Type B pancreatic cell (in vitro differentiated cells): ENCODE measurements around the gene FLNB. TPM values are rescaled to one million over a fixed set of nuclear protein-coding genes. Genes with fewer than 3 reads are reported as not detected.
"Not testable (repeated sequence)": the region's sequence is repeated elsewhere in the genome, so short reads cannot be mapped to it uniquely, and the experiment has no call there.

ENCODE experiments used
- DNase-seq: peaks from one replicate; pipeline ENCODE4 v3.0.0; 2021; ENCODE audit warnings: mixed read lengths; ENCODE audit not compliant: unreplicated experiment; ENCODE audit errors: extremely low spot score
- H3K27ac Mint-ChIP-seq: 2 replicates; pipeline ENCODE4 v1.8.0; 2021; ENCODE audit warnings: mild to moderate bottlenecking, mixed read lengths
- H3K27me3 Mint-ChIP-seq: 2 replicates; pipeline ENCODE4 v1.8.0; 2021; ENCODE audit warnings: mixed read lengths
- H3K36me3 Mint-ChIP-seq: 2 replicates; pipeline ENCODE4 v1.8.0; 2021; ENCODE audit warnings: mixed read lengths
- H3K4me1 Mint-ChIP-seq: one replicate; pipeline ENCODE4 v1.8.0; 2021; ENCODE audit warnings: mixed read lengths; ENCODE audit not compliant: unreplicated experiment
- H3K4me3 Mint-ChIP-seq: 2 replicates; pipeline ENCODE4 v1.8.0; 2021; ENCODE audit warnings: mild to moderate bottlenecking, mixed read lengths
- H3K9me3 Mint-ChIP-seq: 2 replicates; pipeline ENCODE4 v1.8.0; 2021; ENCODE audit warnings: mixed read lengths
- CTCF ChIP-seq: fragments of 200-600 bp; sonication (generic); conservative IDR thresholded peaks from 2 replicates; pipeline ENCODE4 v1.5.0; 2021; ENCODE audit warnings: antibody characterized with exemption, mild to moderate bottlenecking
- total RNA-seq: library from RNA; stranded (reverse); gene quantifications from 2 replicates; pipeline ENCODE4 v1.2.1, GENCODE V29; 2021; ENCODE audit warnings: low replicate concordance

FLNB gene
- total RNA-seq, 1 donor from 2014 or later, result 204 TPM

GRCh38 chr3:58049143-58049785 lies 41.0 kb downstream of the FLNB start:
- TF ChIP-seq CTCF, result no peak
- H3K4me1 Mint-ChIP-seq, result peaks cover 66% of the 10 kb centered on the region
- H3K4me3 Mint-ChIP-seq, result peak overlapping the region; percentile 77
- peak overlapping the region; percentile 95 for H3K27ac Mint-ChIP-seq
- no peak for DNase-seq
- H3K9me3 Mint-ChIP-seq, result no peaks in the 10 kb centered on the region
- H3K27me3 Mint-ChIP-seq, result no peaks in the 10 kb centered on the region
- peaks cover 14% of the 10 kb centered on the region for H3K36me3 Mint-ChIP-seq

- H3K27me3 Mint-ChIP-seq, result no peaks in the 10 kb centered on the region
- peak overlapping the region; percentile 26 for H3K4me3 Mint-ChIP-seq
- DNase-seq, result no peak
- TF ChIP-seq CTCF, result no peak
- H3K9me3 Mint-ChIP-seq, result peaks cover 4% of the 10 kb centered on the region
- peaks cover 16% of the 10 kb centered on the region for H3K36me3 Mint-ChIP-seq
- H3K4me1 Mint-ChIP-seq, result peaks cover 62% of the 10 kb centered on the region
- H3K27ac Mint-ChIP-seq, result peak overlapping the region; percentile 95
Observed at GRCh38 chr3:58051196-58051595, 43.0 kb downstream of the FLNB start.

DNA sequence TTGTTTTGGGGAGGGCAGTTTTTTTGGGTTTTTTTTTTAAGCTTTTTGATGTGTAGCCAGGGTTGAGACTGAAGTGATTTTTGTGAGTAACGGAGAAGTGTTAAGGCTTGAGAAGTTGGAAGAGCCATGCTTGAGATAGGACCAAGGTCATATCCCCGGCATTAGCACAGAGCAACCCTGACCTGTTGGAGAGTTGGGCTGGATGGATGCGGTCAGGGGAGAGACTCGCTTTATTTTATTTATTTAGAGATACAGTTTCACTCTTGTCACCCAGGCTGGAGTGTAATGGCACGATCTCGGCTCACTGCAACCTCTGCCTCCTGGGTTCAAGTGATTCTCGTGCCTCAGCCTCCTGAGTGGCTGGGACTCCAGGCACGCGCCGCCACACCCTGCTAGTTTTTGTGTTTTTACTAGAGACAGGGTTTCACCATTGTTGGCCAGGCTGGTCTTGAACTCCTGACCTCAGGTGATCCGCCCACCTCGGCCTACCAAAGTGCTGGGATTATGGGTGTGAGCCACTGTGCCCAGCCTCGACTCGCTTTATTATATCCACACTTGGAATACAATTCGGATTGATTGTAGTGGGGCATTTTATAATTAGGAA lies 43.5 kb downstream of the FLNB start:
- peaks cover 13% of the 10 kb centered on the region for H3K36me3 Mint-ChIP-seq
- DNase-seq, H3K27me3 Mint-ChIP-seq, H3K9me3 Mint-ChIP-seq: not testable (repeated sequence)
- H3K4me3 Mint-ChIP-seq, result peak overlapping the region; percentile 26
- H3K27ac Mint-ChIP-seq, result peak overlapping the region; percentile 95
- H3K4me1 Mint-ChIP-seq, result peaks cover 59% of the 10 kb centered on the region

- no peak for TF ChIP-seq CTCF
- H3K9me3 Mint-ChIP-seq, result peaks cover 4% of the 10 kb centered on the region
- peaks cover 60% of the 10 kb centered on the region for H3K4me1 Mint-ChIP-seq
- DNase-seq, result no peak
- peak overlapping the region; percentile 25 for H3K4me3 Mint-ChIP-seq
- peaks cover 16% of the 10 kb centered on the region for H3K36me3 Mint-ChIP-seq
- peak overlapping the region; percentile 88 for H3K27ac Mint-ChIP-seq
- no peaks in the 10 kb centered on the region for H3K27me3 Mint-ChIP-seq
Observed at GRCh38 chr3:58052373-58053273, 44.4 kb downstream of the FLNB start.

GRCh38 chr3:58054652-58055051 lies 46.4 kb downstream of the FLNB start:
- TF ChIP-seq CTCF, result no peak
- Mint-ChIP-seq H3K36me3 (peaks cover 19% of the 10 kb centered on the region), H3K9me3 (peaks cover 4% of the 10 kb centered on the region), H3K4me1 (peaks cover 56% of the 10 kb centered on the region), H3K27me3 (no peaks in the 10 kb centered on the region), H3K4me3 (no peak overlapping the region), H3K27ac (no peak overlapping the region)
- DNase-seq, result no peak

DNA sequence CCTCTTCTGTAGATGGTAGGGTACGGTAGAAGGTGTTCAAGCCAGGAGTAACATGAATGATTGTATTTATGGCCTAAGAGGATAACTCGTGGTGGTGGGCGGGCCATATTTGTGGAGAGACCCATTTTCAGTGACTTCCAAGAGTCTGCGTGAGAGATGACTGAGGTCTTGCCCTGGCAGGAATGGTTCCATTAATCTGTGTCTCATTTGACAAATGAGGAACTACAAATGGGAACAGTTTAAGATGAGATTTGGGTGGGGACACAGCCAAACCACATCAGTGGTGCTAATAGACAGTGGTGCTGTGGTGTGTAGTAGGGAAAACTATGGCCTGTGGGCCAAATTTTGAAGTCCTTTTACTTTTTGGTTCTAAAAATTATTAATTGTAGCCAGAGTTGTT lies 47.1 kb downstream of the FLNB start:
- peaks cover 59% of the 10 kb centered on the region for H3K4me1 Mint-ChIP-seq

GRCh38 chr3:58055891-58056290 lies 47.7 kb downstream of the FLNB start:
- not testable (repeated sequence) for H3K27ac Mint-ChIP-seq, H3K9me3 Mint-ChIP-seq, H3K27me3 Mint-ChIP-seq, DNase-seq, H3K4me3 Mint-ChIP-seq
- peaks cover 59% of the 10 kb centered on the region for H3K4me1 Mint-ChIP-seq
- H3K36me3 Mint-ChIP-seq, result peaks cover 24% of the 10 kb centered on the region

More for the DNA sequence above, 47.1 kb downstream of the FLNB start:
- H3K4me3 Mint-ChIP-seq, result no peak overlapping the region
- H3K27ac Mint-ChIP-seq, result peak overlapping the region; percentile 73
- H3K27me3 Mint-ChIP-seq, result no peaks in the 10 kb centered on the region
- DNase-seq, result no peak
- peaks cover 4% of the 10 kb centered on the region for H3K9me3 Mint-ChIP-seq
- H3K36me3 Mint-ChIP-seq, result peaks cover 22% of the 10 kb centered on the region
- no peak for TF ChIP-seq CTCF
